WI38 (cell line): Measurements from ENCODE around the gene TAS2R40.

Experiments used
- H3K4me3 ChIP-seq: 2 replicates; pipeline ENCODE4 v1.5.1; 2011; ENCODE audit warnings: low read depth, mild to moderate bottlenecking, control low read depth, low read length
- TF ChIP-seq, protein P1 (sequence below): IDR thresholded peaks from 2 replicates; pipeline ENCODE4 v1.5.1; 2012; ENCODE audit warnings: low read depth, mild to moderate bottlenecking, control low read depth, low read length

The TAS2R40 gene

DNA sequence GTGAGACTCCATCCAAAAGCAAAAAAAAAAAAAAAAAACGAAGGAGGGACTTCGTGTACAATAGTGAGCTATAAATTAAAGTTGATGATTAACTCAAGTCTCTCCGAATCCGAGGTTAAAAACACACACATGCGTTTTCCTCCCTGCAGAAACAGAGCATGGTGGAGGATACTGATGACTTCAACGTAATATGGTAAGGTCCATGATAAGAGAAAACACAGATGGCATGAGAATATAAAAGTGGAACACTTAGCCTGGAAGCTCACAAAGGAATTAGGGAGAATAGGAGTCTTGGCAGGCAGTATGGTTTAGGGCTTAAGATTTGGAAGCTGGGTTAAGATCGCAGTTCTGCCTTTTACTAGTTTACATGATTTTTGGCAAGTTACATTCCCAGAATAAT lies 21.3 kb downstream of the TAS2R40 start:
- TF ChIP-seq, protein P1, sequence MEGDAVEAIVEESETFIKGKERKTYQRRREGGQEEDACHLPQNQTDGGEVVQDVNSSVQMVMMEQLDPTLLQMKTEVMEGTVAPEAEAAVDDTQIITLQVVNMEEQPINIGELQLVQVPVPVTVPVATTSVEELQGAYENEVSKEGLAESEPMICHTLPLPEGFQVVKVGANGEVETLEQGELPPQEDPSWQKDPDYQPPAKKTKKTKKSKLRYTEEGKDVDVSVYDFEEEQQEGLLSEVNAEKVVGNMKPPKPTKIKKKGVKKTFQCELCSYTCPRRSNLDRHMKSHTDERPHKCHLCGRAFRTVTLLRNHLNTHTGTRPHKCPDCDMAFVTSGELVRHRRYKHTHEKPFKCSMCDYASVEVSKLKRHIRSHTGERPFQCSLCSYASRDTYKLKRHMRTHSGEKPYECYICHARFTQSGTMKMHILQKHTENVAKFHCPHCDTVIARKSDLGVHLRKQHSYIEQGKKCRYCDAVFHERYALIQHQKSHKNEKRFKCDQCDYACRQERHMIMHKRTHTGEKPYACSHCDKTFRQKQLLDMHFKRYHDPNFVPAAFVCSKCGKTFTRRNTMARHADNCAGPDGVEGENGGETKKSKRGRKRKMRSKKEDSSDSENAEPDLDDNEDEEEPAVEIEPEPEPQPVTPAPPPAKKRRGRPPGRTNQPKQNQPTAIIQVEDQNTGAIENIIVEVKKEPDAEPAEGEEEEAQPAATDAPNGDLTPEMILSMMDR = no peak
- no peak overlapping the region for H3K4me3 ChIP-seq

GRCh38 chr7:143243614-143244013 lies 21.8 kb downstream of the TAS2R40 start:
- TF ChIP-seq, protein P1 = no peak
- H3K4me3 ChIP-seq = no peak overlapping the region

DNA sequence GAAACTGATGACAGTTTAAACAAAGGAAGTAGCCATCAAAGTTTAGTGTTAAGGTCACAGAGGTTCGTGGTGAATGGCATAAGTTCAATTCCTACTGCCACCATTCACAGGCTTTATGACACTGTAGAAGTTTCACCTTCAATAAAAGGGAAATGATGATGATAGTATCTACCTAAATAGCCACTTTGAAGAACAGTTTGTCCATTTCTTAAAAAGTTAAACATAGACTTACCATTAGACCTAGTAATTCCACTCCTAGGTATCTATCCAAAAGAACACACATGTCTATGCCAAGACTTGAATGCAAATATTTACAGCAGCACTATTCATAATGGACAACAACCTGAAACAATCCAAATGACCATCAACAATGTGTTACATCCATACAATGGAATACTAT lies 22.5 kb downstream of the TAS2R40 start:
- H3K4me3 ChIP-seq = no peak overlapping the region
- TF ChIP-seq, protein P1 = no peak

- TF ChIP-seq, protein P1 = no peak
- no peak overlapping the region for H3K4me3 ChIP-seq
Measured at GRCh38 chr7:143245123-143245522, 23.3 kb downstream of the TAS2R40 start.

GRCh38 chr7:143247372-143247771 lies 25.5 kb downstream of the TAS2R40 start:
- TF ChIP-seq, protein P1 = no peak
- H3K4me3 ChIP-seq = no peak overlapping the region

GRCh38 chr7:143248761-143249354 lies 27.0 kb downstream of the TAS2R40 start:
- TF ChIP-seq, protein P1 = no peak
- H3K4me3 ChIP-seq = no peak overlapping the region

DNA sequence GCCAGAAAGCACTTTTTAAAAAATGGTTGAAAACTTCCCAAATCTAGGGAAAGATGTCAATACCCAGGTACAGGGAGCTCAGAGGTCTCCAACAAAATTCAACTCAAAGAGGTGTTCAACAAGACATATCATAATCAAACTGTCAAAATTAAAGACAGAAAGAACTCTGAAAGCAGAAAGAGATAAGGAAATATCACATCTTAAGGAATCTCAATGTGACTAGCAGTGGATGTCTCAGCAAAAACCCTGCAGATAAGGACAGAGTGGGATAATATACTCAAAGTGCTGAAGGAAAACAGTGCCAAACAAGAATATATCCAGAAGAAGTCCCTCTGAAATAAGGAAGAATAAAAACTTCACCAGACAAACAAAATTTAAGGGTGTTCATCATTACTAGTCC lies 28.4 kb downstream of the TAS2R40 start:
- TF ChIP-seq, protein P1 = no peak
- H3K4me3 ChIP-seq = no peak overlapping the region
